ENCODE results near the gene UPP2.

The UPP2 gene

GRCh38 chr2:158130832-158131473 lies 29.3 kb downstream of the UPP2 start:
- no peak overlapping the region for H3K4me3 ChIP-seq (ENCODE audit: low read length)
- no peaks in the 10 kb centered on the region for H3K27me3 ChIP-seq (ENCODE audit: control insufficient read depth, insufficient read depth, low read length)
- H3K9ac ChIP-seq (ENCODE audit: low read length) = peak overlapping the region; percentile 3
- H3K36me3 ChIP-seq (ENCODE audit: control insufficient read depth, insufficient read depth, low read length) = no peaks in the 10 kb centered on the region
- peaks cover 66% of the 10 kb centered on the region for H3K4me1 ChIP-seq (ENCODE audit: control insufficient read depth, insufficient read depth, low read length)
- H3K9me3 ChIP-seq (ENCODE audit: control insufficient read depth, low read length) = no peaks in the 10 kb centered on the region

DNA sequence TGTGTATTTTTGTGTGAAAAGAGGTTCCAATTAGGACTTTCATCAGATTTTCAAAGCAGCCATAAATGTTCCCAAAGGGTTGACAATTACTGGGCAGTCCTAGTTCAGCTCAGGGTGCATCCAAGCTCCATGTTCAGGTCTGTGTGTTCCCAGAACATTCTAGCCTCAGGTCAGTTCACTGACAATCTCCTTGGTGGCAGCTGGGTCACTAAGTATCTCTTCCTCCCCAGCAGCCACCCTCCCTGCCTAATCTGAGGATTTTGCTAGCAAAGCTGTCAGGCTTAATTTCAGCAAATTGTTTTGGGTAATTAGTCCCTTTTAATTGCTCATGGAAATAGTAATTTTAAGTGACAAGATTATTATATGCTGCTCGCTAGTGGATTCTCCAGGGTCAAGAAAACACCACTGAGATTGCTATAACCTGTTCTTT lies 29.8 kb downstream of the UPP2 start:
- Histone ChIP-seq H3K9ac (ENCODE audit: low read length) (peak overlapping the region; percentile 3), H3K4me3 (ENCODE audit: low read length) (no peak overlapping the region), H3K4me1 (ENCODE audit: control insufficient read depth, insufficient read depth, low read length) (peaks cover 61% of the 10 kb centered on the region), H3K36me3 (ENCODE audit: control insufficient read depth, insufficient read depth, low read length) (no peaks in the 10 kb centered on the region), H3K9me3 (ENCODE audit: control insufficient read depth, low read length) (no peaks in the 10 kb centered on the region), H3K27me3 (ENCODE audit: control insufficient read depth, insufficient read depth, low read length) (no peaks in the 10 kb centered on the region)

DNA sequence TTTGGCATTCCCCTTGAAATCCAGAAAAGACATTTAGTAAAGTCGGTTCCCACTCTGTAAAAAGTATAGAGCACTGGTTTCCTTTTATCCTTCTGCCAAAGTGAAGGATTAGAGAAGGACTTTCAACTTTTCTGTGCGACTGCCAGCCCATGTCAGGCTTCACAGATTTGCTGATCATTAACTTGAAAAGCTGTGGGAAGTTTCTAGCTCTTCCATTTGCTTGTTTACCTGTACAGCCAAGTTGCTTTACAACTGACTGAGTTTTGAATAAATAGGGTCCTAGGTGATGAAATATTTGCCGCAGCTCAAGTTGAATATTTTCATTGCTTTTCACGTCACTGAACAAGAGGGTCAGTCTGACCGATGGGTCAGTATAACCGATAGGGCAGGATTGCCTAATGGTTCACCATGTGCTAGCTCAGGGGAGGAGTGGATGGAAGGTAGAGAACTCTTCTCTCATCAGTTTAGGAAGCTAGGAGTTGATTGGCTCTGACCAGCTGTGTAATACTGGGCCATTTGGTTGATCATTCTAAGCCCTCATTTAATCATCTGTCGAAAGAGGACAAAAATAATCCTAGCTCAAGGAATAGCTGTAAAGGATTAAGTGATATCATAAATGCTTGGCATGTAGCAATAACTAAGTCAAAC lies 30.4 kb downstream of the UPP2 start:
- Histone ChIP-seq H3K9ac (ENCODE audit: low read length) (no peak overlapping the region), H3K9me3 (ENCODE audit: control insufficient read depth, low read length) (no peaks in the 10 kb centered on the region), H3K4me3 (ENCODE audit: low read length) (no peak overlapping the region), H3K4me1 (ENCODE audit: control insufficient read depth, insufficient read depth, low read length) (peaks cover 56% of the 10 kb centered on the region), H3K36me3 (ENCODE audit: control insufficient read depth, insufficient read depth, low read length) (no peaks in the 10 kb centered on the region), H3K27me3 (ENCODE audit: control insufficient read depth, insufficient read depth, low read length) (no peaks in the 10 kb centered on the region)

DNA sequence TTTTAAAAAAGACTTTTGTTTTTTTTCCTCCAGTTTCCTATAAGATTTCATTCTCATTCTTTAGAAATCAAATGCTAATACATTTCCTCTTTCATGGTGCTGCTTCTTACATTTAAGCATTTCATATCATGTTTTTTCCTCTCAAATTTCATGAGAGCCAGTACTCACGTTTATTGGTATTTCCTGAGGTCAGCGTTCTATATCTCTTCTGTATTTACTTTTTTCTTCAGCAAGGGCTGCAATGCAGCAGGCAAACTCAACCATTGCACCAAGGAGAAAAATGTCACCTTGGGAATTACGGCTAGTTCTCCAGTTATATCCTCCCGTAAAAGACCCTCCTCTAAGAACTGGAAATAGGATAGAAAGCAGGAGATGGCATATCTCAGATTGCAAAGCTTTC lies 32.4 kb downstream of the UPP2 start:
- no peak overlapping the region for H3K4me3 ChIP-seq (ENCODE audit: low read length)
- no peak overlapping the region for H3K9ac ChIP-seq (ENCODE audit: low read length)
- H3K36me3 ChIP-seq (ENCODE audit: control insufficient read depth, insufficient read depth, low read length) = no peaks in the 10 kb centered on the region
- no peaks in the 10 kb centered on the region for H3K9me3 ChIP-seq (ENCODE audit: control insufficient read depth, low read length)
- H3K4me1 ChIP-seq (ENCODE audit: control insufficient read depth, insufficient read depth, low read length) = peaks cover 39% of the 10 kb centered on the region
- no peaks in the 10 kb centered on the region for H3K27me3 ChIP-seq (ENCODE audit: control insufficient read depth, insufficient read depth, low read length)

DNA sequence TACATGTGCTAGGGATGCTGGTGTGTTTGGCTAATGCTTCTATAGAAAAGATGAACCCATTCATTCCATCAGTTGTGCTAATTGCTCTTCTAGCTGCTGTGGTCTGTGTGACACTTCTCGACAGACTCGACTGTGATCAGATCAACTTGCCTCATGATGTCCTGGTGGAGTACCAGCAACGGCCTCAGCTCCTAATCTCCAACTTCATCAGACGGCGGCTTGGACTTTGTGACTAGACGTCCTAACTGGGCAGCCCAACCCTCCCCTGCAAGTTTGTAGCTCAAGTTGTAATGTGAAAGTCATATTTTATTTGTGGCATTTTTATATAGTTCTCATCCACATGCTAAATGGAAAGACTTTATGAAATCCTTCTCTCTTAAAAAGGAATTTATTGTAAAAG lies 33.0 kb downstream of the UPP2 start:
- no peaks in the 10 kb centered on the region for H3K9me3 ChIP-seq (ENCODE audit: control insufficient read depth, low read length)
- H3K27me3 ChIP-seq (ENCODE audit: control insufficient read depth, insufficient read depth, low read length) = no peaks in the 10 kb centered on the region

GRCh38 chr2:158135096-158135495 lies 33.4 kb downstream of the UPP2 start:
- H3K27me3 ChIP-seq (ENCODE audit: control insufficient read depth, insufficient read depth, low read length) = no peaks in the 10 kb centered on the region
- no peak overlapping the region for H3K9ac ChIP-seq (ENCODE audit: low read length)
- no peaks in the 10 kb centered on the region for H3K9me3 ChIP-seq (ENCODE audit: control insufficient read depth, low read length)
- no peak overlapping the region for H3K4me3 ChIP-seq (ENCODE audit: low read length)
- peaks cover 29% of the 10 kb centered on the region for H3K4me1 ChIP-seq (ENCODE audit: control insufficient read depth, insufficient read depth, low read length)
- H3K36me3 ChIP-seq (ENCODE audit: control insufficient read depth, insufficient read depth, low read length) = no peaks in the 10 kb centered on the region

More for the DNA sequence above, 33.0 kb downstream of the UPP2 start:
- Histone ChIP-seq H3K9ac (ENCODE audit: low read length) (no peak overlapping the region), H3K4me1 (ENCODE audit: control insufficient read depth, insufficient read depth, low read length) (peaks cover 33% of the 10 kb centered on the region), H3K4me3 (ENCODE audit: low read length) (no peak overlapping the region), H3K36me3 (ENCODE audit: control insufficient read depth, insufficient read depth, low read length) (no peaks in the 10 kb centered on the region)

- H3K4me1 ChIP-seq (ENCODE audit: control insufficient read depth, insufficient read depth, low read length) = peaks cover 8% of the 10 kb centered on the region
- H3K27me3 ChIP-seq (ENCODE audit: control insufficient read depth, insufficient read depth, low read length) = no peaks in the 10 kb centered on the region
- H3K4me3 ChIP-seq (ENCODE audit: low read length) = no peak overlapping the region
- H3K36me3 ChIP-seq (ENCODE audit: control insufficient read depth, insufficient read depth, low read length) = no peaks in the 10 kb centered on the region
- H3K9me3 ChIP-seq (ENCODE audit: control insufficient read depth, low read length) = no peaks in the 10 kb centered on the region
- no peak overlapping the region for H3K9ac ChIP-seq (ENCODE audit: low read length)
Measured at GRCh38 chr2:158138255-158138654, 36.6 kb downstream of the UPP2 start.

DNA sequence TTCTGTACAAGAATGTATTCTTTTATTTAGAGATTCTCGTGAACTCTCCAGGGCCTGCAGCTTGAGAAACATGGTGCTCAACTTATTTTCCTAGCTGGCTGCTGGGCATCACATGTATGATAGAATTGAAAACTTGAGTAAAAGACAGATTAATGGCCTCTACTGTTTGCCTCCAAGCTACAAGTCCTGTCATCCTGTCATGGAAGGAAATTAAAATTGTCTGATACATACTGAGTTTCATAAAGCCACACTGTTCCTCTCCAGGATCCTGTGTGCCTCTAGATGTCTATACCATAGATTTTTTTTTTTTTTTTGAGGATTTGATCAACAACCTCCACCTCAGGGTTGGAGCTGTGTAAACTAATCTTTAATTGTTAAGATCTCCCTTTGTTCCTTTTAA lies 38.5 kb downstream of the UPP2 start:
- Histone ChIP-seq H3K4me3 (ENCODE audit: low read length) (no peak overlapping the region), H3K9me3 (ENCODE audit: control insufficient read depth, low read length) (no peaks in the 10 kb centered on the region), H3K9ac (ENCODE audit: low read length) (no peak overlapping the region), H3K27me3 (ENCODE audit: control insufficient read depth, insufficient read depth, low read length) (no peaks in the 10 kb centered on the region), H3K4me1 (ENCODE audit: control insufficient read depth, insufficient read depth, low read length) (peaks cover 8% of the 10 kb centered on the region), H3K36me3 (ENCODE audit: control insufficient read depth, insufficient read depth, low read length) (no peaks in the 10 kb centered on the region)

DNA sequence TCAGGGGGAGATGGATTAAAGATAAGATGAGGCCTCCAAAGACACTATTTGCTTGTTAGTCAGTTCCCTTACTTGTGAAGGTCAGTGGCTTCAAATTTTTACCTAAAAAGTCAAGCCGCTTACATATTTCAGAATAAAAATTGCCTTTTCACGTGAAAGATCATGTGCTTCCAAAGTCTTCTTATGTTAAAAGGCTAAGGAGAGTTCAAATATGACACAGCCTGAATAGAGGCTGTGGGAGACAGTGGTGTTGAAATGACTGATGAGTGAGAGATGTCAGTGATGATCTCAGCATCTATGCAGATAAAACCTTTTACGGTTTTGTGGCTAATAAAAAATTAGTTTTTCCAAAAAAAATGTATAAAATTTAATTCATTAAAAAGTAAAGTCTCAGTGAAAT lies 40.5 kb downstream of the UPP2 start:
- Histone ChIP-seq H3K9ac (ENCODE audit: low read length) (no peak overlapping the region), H3K4me1 (ENCODE audit: control insufficient read depth, insufficient read depth, low read length) (peaks cover 8% of the 10 kb centered on the region), H3K27me3 (ENCODE audit: control insufficient read depth, insufficient read depth, low read length) (no peaks in the 10 kb centered on the region), H3K9me3 (ENCODE audit: control insufficient read depth, low read length) (no peaks in the 10 kb centered on the region), H3K36me3 (ENCODE audit: control insufficient read depth, insufficient read depth, low read length) (no peaks in the 10 kb centered on the region), H3K4me3 (ENCODE audit: low read length) (no peak overlapping the region)

DNA sequence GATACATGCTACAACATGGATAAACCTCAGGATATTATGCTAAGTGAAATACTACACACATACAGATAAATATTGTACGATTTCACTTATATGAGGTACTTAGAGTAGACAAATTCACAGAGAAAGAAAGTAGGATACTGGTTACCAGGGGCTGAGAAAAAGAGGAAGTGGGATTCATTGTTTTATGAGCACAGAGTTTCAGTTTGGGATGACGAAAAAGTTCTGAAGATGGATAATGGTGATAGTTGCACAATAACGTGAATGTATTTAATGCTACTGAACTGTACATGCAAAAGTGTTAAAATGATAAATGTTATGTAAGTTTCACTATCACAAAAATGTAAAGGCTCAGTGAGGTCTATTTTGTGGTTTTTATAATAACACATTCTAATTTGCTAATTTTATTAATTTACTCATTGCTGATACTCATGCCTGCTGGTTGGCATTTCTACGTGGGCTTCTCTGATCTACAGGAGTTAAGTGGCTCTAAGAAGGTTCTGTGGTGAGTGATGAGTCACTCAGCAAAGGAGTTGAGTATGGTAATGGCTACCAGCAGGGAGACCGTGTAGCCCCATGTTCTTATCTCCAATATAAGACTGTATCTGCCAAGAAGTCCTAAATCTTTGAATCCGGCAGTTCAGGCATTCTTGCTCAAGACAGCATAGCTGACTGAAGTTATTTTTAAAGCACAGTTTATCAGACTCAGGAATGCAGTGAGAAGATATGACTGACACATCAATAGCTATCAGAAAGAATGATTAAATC lies 41.1 kb downstream of the UPP2 start:
- no peaks in the 10 kb centered on the region for H3K9me3 ChIP-seq (ENCODE audit: control insufficient read depth, low read length)
- H3K9ac ChIP-seq (ENCODE audit: low read length) = no peak overlapping the region
- no peaks in the 10 kb centered on the region for H3K27me3 ChIP-seq (ENCODE audit: control insufficient read depth, insufficient read depth, low read length)
- no peak overlapping the region for H3K4me3 ChIP-seq (ENCODE audit: low read length)
- peaks cover 8% of the 10 kb centered on the region for H3K4me1 ChIP-seq (ENCODE audit: control insufficient read depth, insufficient read depth, low read length)
- H3K36me3 ChIP-seq (ENCODE audit: control insufficient read depth, insufficient read depth, low read length) = no peaks in the 10 kb centered on the region

DNA sequence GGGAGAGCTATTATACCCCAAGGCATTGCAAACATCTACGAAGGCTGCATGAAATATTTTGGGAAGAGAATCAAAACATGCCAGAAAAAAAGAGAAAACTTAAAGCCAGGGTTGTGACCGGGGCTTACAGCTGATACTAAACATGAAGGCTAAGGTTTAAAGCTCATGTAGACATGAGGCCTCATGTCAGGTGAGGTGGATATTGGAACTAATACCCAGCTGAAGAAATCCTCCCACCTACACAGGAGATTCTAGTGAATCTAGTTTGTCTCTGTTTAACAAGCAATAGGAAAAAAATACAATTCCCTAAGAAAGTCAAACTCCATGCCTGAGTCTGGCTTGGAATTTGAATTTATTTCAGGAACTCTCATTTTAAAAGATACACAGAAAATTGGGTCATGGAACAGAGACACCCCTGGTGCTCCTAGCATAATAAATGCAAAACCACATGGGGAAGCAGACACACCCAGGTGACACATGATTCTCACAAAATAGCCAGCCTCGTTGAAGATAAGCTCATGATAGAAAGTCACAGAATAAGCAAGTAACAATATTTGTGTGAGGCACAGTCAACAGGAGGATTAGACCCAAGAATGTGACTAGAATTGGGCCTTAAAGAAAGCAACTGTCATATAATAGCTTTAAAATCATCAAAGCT lies 42.2 kb downstream of the UPP2 start:
- H3K36me3 ChIP-seq (ENCODE audit: control insufficient read depth, insufficient read depth, low read length) = no peaks in the 10 kb centered on the region

More for the DNA sequence above, 42.2 kb downstream of the UPP2 start:
- no peak overlapping the region for H3K4me3 ChIP-seq (ENCODE audit: low read length)
- no peak overlapping the region for H3K9ac ChIP-seq (ENCODE audit: low read length)
- H3K27me3 ChIP-seq (ENCODE audit: control insufficient read depth, insufficient read depth, low read length) = no peaks in the 10 kb centered on the region
- no peaks in the 10 kb centered on the region for H3K9me3 ChIP-seq (ENCODE audit: control insufficient read depth, low read length)
- H3K4me1 ChIP-seq (ENCODE audit: control insufficient read depth, insufficient read depth, low read length) = peaks cover 8% of the 10 kb centered on the region
